HCT116 (cell line): Measurements from ENCODE around the gene SPARC. TPM values are rescaled to one million over a fixed set of nuclear protein-coding genes. Genes with fewer than 3 reads are reported as not detected.

ENCODE experiments used
- ATAC-seq: fragments of 200-7000 bp; cut with Tn5 transposase; 2 replicates; pipeline ENCODE4 v1.9.1; 2020; ENCODE audit warnings: mild to moderate bottlenecking, moderate library complexity
- BruUV-seq: library from RNA; stranded (reverse); fragments of 400-500 nt; replicated peaks from 2 replicates; lab custom pipeline; 2021; lab: Mats Ljungman, UMichigan
- CTCF ChIA-PET: fragments of 300-600 bp; sonication (Branson Sonifier 250); formaldehyde crosslinking; loops from one replicate; lab custom pipeline; 2021; ENCODE audit warnings: antibody characterized with exemption; lab: Charles Lee
- POLR2A ChIA-PET: fragments of 300-600, 350-600 bp; sonication (Branson Sonifier 250); formaldehyde crosslinking; loops from one replicate; lab custom pipeline; 2021; ENCODE audit warnings: antibody characterized with exemption; lab: Charles Lee
- RAD21 ChIA-PET, 2 experiments: fragments of 300-600 bp; sonication (Branson Sonifier 250); formaldehyde crosslinking; loops; one replicate each; lab custom pipeline; 2023; ENCODE audit warnings: low total read pairs in 2 of 2; ENCODE audit not compliant: uncharacterized antibody in 2 of 2, unreplicated experiment in 2 of 2, low non-redundant PET in 1 of 2; lab: Charles Lee
- DNase-seq: peaks from one replicate; pipeline ENCODE4 v3.0.0-alpha.2; 2010; ENCODE audit warnings: low read depth, low spot score
- H2AFZ ChIP-seq: fragments of 200-600 bp; shearing (Covaris generic), sonication (generic); 2 replicates; pipeline ENCODE4 v1.6.1; 2017; ENCODE audit warnings: low read depth, mixed run types, mixed read lengths, antibody characterized with exemption, low read length; ENCODE audit not compliant: poor library complexity, severe bottlenecking
- H3K27ac ChIP-seq: 2 replicates; pipeline ENCODE4 v1.5.1; 2012; ENCODE audit warnings: low read depth, low read length
- H3K27me3 ChIP-seq: fragments of 200-600 bp; sonication (generic); 2 replicates; pipeline ENCODE4 v1.6.1; 2016; ENCODE audit warnings: mixed run types, low read length, mixed read lengths; ENCODE audit not compliant: insufficient read depth
- H3K36me3 ChIP-seq, 2 experiments: fragments of 200-500 bp in 1 of 2; fragments of 200-600 bp in 1 of 2; sonication (Bioruptor generic) in 1 of 2; sonication (generic) in 1 of 2; 2 replicates each; pipeline versions ENCODE4 v1.5.1 to v1.6.1; 2014 to 2016; ENCODE audit warnings: low read length in 2 of 2, inconsistent platforms in 1 of 2, mixed read lengths in 1 of 2, mixed run types in 1 of 2; ENCODE audit not compliant: insufficient read depth in 2 of 2, control insufficient read depth in 1 of 2
- H3K4me1 ChIP-seq, 2 experiments: fragments of 200-600 bp in 1 of 2; sonication (generic) in 1 of 2; 2 replicates each; pipeline versions ENCODE4 v1.5.1 to v1.6.1; 2012 to 2017; ENCODE audit warnings: low read length in 2 of 2, inconsistent platforms in 1 of 2, mild to moderate bottlenecking in 1 of 2, mixed read lengths in 1 of 2, mixed run types in 1 of 2, moderate library complexity in 1 of 2; ENCODE audit not compliant: insufficient read depth in 2 of 2, control insufficient read depth in 1 of 2
- H3K4me2 ChIP-seq: fragments of 200-600 bp; sonication (generic); 2 replicates; pipeline ENCODE4 v1.6.1; 2017; ENCODE audit warnings: mixed run types, low read length, mixed read lengths
- H3K4me3 ChIP-seq, 2 experiments: fragments of 200-600 bp in 1 of 2; sonication (generic) in 1 of 2; replicated peaks in 1 of 2; 2 replicates each; pipeline ENCODE4 v1.5.1; 2011 to 2016; ENCODE audit warnings: low read length in 2 of 2, control low read depth in 1 of 2, low read depth in 1 of 2, mild to moderate bottlenecking in 1 of 2, mixed read lengths in 1 of 2, mixed run types in 1 of 2
- H3K79me2 ChIP-seq: fragments of 200-600 bp; sonication (generic); 2 replicates; pipeline ENCODE4 v1.6.1; 2017; ENCODE audit warnings: mild to moderate bottlenecking, mixed run types, low read length, moderate library complexity, mixed read lengths; ENCODE audit not compliant: insufficient read depth
- H3K9ac ChIP-seq: fragments of 200-600 bp; sonication (generic); 2 replicates; pipeline ENCODE4 v1.6.1; 2016; ENCODE audit warnings: low read length, mixed read lengths
- H3K9me2 ChIP-seq: fragments of 200-600 bp; sonication (generic), shearing (Covaris generic); 2 replicates; pipeline ENCODE4 v1.6.1; 2017; ENCODE audit warnings: mixed run types, mild to moderate bottlenecking, moderate library complexity; ENCODE audit not compliant: insufficient read depth
- H3K9me3 ChIP-seq, 2 experiments: fragments of 200-500 bp in 1 of 2; fragments of 200-600 bp in 1 of 2; sonication (Bioruptor generic) in 1 of 2; sonication (generic) in 1 of 2; 2 replicates each; pipeline ENCODE4 v1.6.1; 2014 to 2017; ENCODE audit warnings: low read length in 2 of 2, mixed read lengths in 2 of 2, inconsistent platforms in 1 of 2, low read depth in 1 of 2, mild to moderate bottlenecking in 1 of 2, mixed run types in 1 of 2, moderate library complexity in 1 of 2; ENCODE audit not compliant: control insufficient read depth in 1 of 2, insufficient read depth in 1 of 2
- H4K20me1 ChIP-seq: fragments of 200-600 bp; sonication (generic), shearing (Covaris generic); 2 replicates; pipeline ENCODE4 v1.6.1; 2017; ENCODE audit warnings: mixed run types, mild to moderate bottlenecking, moderate library complexity; ENCODE audit not compliant: insufficient read depth
- ATF3 ChIP-seq: IDR thresholded peaks from 2 replicates; pipeline ENCODE4 v1.6.1; 2012
- CBX3 ChIP-seq: IDR thresholded peaks from 2 replicates; pipeline ENCODE4 v1.6.1; 2012; ENCODE audit warnings: low read depth
- CTCF ChIP-seq, 3 experiments: fragments of 200-600 bp in 1 of 3; sonication (generic) in 1 of 3; IDR thresholded peaks in 2 of 3; conservative IDR thresholded peaks in 1 of 3; 2 replicates each; pipeline ENCODE4 v1.5.1; 2012 to 2017; ENCODE audit warnings: low read depth in 2 of 3, low read length in 2 of 3, antibody characterized with exemption in 1 of 3, borderline replicate concordance in 1 of 3, control low read depth in 1 of 3, mild to moderate bottlenecking in 1 of 3, mixed read lengths in 1 of 3, mixed run types in 1 of 3, moderate library complexity in 1 of 3; ENCODE audit not compliant: insufficient read depth in 1 of 3
- ELF1 ChIP-seq: IDR thresholded peaks from 2 replicates; pipeline ENCODE4 v1.6.1; 2012; ENCODE audit warnings: low read depth, borderline replicate concordance
- EZH2 ChIP-seq: fragments of 200-600 bp; sonication (generic); IDR thresholded peaks from 2 replicates; pipeline ENCODE4 v1.6.1; 2017; ENCODE audit warnings: antibody characterized with exemption, mixed run types
- EZH2phosphoT487 ChIP-seq: fragments of 200-600 bp; IDR thresholded peaks from 2 replicates; pipeline ENCODE4 v1.6.1; 2018; ENCODE audit warnings: antibody characterized with exemption, borderline replicate concordance
- MAX ChIP-seq: IDR thresholded peaks from 2 replicates; pipeline ENCODE4 v1.6.1; 2012
- POLR2AphosphoS5 ChIP-seq: IDR thresholded peaks from 2 replicates; pipeline ENCODE4 v1.6.1; 2011; ENCODE audit warnings: mild to moderate bottlenecking, low read depth, low read length, moderate library complexity
- REST ChIP-seq: IDR thresholded peaks from 2 replicates; pipeline ENCODE4 v1.6.1; 2012; ENCODE audit warnings: low read depth
- SP1 ChIP-seq: IDR thresholded peaks from 2 replicates; pipeline ENCODE4 v1.6.1; 2012; ENCODE audit warnings: low read depth
- SRF ChIP-seq: IDR thresholded peaks from 2 replicates; pipeline ENCODE4 v1.6.1; 2012; ENCODE audit warnings: low read depth
- YY1 ChIP-seq: IDR thresholded peaks from 2 replicates; pipeline ENCODE4 v1.6.1; 2011; ENCODE audit warnings: low read length, low read depth, moderate library complexity, mild to moderate bottlenecking; ENCODE audit not compliant: insufficient replicate concordance; ENCODE audit errors: extremely low read depth
- ZFX ChIP-seq: fragments of 450-650 bp; IDR thresholded peaks from 2 replicates; pipeline ENCODE4 v1.6.1; 2017
- intact Hi-C: fragments of 100-400 bp; cut with micrococcal nuclease; formaldehyde crosslinking; loops from 2 replicates; pipeline ENCODE4 v1.10.0; 2022
- total RNA-seq: library from RNA; stranded (reverse); gene quantifications from one replicate; pipeline ENCODE4 v1.2.1, GENCODE V29; 2021; ENCODE audit not compliant: unreplicated experiment

SPARC gene
- total RNA-seq, 1 experiment from 2014 or later: 3.0 TPM

GRCh38 chr5:151637676-151638075 is 49.0 kb downstream of the SPARC start:
- TF ChIP-seq ATF3 (no peak), EZH2 (no peak), MAX (no peak), POLR2AphosphoS5 (no peak), CBX3 (no peak), SP1 (no peak), SRF (no peak), CTCF (IDR thresholded peaks at IDR 0.05 in 2 of 3, conservative IDR thresholded peaks at IDR 0.05 in 1 of 3; ENCODE audit: borderline replicate concordance in 1 of 3, insufficient read depth in 1 of 3, low read depth in 2 of 3, low read length in 2 of 3) (no peak)
- CTCF ChIA-PET: no interaction called here
- Histone ChIP-seq H3K36me3 (no peaks in the 10 kb centered on the region), H3K9ac (no peak overlapping the region), H3K4me2 (no peak overlapping the region), H3K9me2 (no peaks in the 10 kb centered on the region), H2AFZ (no peak overlapping the region), H3K4me1 (peaks cover 2 to 6% of the 10 kb centered on the region in 2 experiments; a peak in 2 of 4 replicates), H3K4me3 (no peak overlapping the region), H3K9me3 (no peaks in the 10 kb centered on the region), H3K27ac (no peak overlapping the region), H3K27me3 (peaks cover 16% of the 10 kb centered on the region; the same call in 1 of the 2 replicates), H4K20me1 (no peaks in the 10 kb centered on the region), H3K79me2 (no peaks in the 10 kb centered on the region)
- POLR2A ChIA-PET: no interaction called here
- ATAC-seq (no peak), DNase-seq (no peak)
- no TSS peak for BruUV-seq
- RAD21 ChIA-PET: interaction anchor here in 1 of 2 experiments (0.6 kb wide), 1 partner anchor 47 kb away, joined by 3 read pairs; no protein-coding TSS in a partner anchor
- intact Hi-C loops: no loop called here

- ATAC-seq (no peak), DNase-seq (no peak)
- ChIA-PET RAD21 (no interaction called here), CTCF (interaction anchor here (2.0 kb wide), 1 partner anchor 18 kb away, joined by 5 read pairs; no protein-coding TSS in a partner anchor), POLR2A (no interaction called here)
- no peak overlapping the region for H3K9ac ChIP-seq
- H3K36me3 ChIP-seq: no peaks in the 10 kb centered on the region
- H3K79me2 ChIP-seq: no peaks in the 10 kb centered on the region
- BruUV-seq: no TSS peak
- H3K9me3 ChIP-seq: no peaks in the 10 kb centered on the region
- H3K4me2 ChIP-seq: no peak overlapping the region
- no peaks in the 10 kb centered on the region for H4K20me1 ChIP-seq
- no peak overlapping the region for H3K4me3 ChIP-seq
- H3K27me3 ChIP-seq: peaks cover 14% of the 10 kb centered on the region; the same call in 1 of the 2 replicates
- no peaks in the 10 kb centered on the region for H3K9me2 ChIP-seq
- no peak overlapping the region for H2AFZ ChIP-seq
- no peak overlapping the region for H3K27ac ChIP-seq
- peaks cover 2 to 6% of the 10 kb centered on the region in 2 experiments; a peak in 2 of 4 replicates for H3K4me1 ChIP-seq
- intact Hi-C loops: no loop called here
- TF ChIP-seq REST (no peak), ZFX (no peak), YY1 (no peak), ELF1 (no peak), EZH2phosphoT487 (no peak)
Measured at GRCh38 chr5:151633892-151634291, 52.8 kb downstream of the SPARC start.
